Epidermal melanocyte (primary cell): ENCODE measurements around the gene AHCTF1.
"Not testable (repeated sequence)": the region's sequence is repeated elsewhere in the genome, so short reads cannot be mapped to it uniquely, and the experiment has no call there.

Source experiments
- DNase-seq: peaks from one replicate; pipeline ENCODE4 v3.0.0; 2011; ENCODE audit warnings: low spot score; ENCODE audit not compliant: insufficient read length

The AHCTF1 gene

GRCh38 chr1:246919902-246920301 is 11.8 kb downstream of the AHCTF1 start:
- no peak for DNase-seq

GRCh38 chr1:246916026-246916923 is 15.5 kb downstream of the AHCTF1 start:
- not testable (repeated sequence) for DNase-seq

DNA sequence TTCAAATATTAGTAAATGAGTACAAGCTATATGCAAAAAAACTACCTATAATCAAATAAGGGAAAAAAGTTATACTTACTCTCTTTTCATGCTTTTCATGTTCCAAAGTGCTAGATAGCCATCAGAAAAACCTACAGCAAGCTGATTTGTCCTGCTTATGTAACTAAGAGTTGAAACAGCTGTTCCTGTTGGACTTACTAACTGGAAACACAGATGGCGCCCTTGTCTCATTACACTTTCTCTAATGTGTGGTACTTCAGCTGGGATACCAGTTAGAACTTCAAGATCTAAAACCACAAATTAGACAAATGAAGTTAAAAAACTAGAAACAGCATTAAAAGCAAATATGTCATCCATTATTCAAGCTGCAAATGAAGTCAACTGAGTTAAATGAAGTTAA is 24.3 kb downstream of the AHCTF1 start:
- DNase-seq: no peak

DNA sequence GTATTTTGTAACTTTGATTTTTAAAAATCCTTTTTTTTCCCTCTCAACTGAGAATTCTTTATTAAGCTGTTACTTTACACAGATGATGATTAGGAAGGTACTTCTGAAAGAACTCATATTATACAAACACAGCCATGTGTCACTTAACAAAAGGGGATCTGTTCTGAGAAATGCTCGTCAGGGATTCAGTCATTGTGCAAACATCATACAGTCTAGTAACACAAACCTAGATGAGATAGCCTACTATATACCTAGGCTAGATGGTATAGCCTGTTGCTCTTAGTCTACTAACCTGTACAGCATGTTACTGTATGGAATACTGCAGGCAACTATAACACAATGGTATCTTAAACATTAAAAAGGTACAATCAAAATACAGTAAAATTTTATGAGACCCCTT is 24.9 kb downstream of the AHCTF1 start:
- no peak for DNase-seq

DNA sequence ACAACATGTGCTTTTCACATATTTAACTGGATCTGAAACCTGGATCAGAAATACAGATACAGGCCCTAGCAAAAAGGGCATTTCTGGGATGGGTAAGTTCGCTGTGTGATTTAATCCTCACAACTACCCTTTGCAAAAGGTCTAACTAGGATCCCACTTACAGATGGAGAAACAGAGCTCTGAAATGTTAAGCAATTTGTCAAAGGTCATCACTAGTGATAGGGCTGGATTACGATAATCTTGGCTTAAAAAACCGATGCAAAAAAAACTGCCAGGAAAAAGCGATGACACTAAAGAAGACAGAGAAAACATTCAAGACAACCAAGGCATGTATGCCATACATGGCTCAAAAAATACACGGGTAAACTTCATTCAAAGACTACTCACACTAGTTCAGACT is 29.9 kb downstream of the AHCTF1 start:
- DNase-seq: no peak

- no peak for DNase-seq
Measured at GRCh38 chr1:246897302-246897701, 34.4 kb downstream of the AHCTF1 start.

DNA sequence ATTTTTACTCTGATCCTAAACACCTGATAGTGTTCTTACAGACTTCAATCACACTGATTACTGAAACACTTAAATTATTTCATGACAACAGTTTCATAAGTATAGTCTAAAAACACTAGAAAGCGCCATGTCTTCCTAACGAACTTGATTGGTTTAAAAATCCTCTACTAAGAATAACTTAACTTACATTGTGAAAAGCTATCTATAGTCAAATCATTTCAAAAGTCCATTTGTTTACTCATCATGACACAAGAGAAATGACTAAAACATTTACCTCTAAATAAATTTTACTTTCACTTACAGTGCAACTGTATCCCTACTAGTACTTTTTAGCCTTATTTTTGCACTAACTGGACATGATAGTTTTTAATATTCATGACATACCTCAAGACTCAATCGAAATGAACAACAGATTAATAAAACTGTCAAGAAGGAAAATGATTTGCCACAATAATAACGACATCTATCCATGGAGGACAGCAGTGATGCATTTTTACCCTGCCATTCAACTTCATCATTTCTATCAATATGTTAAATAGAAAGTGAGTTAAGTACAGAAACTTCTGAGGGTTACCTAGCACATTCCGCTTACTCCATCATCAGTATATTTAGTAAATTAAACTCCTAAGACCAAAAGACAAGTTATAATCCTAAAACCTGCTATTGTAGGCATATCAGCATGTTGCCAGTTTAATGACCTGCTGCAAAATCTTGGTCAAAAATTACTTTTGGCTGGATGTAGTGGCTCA is 38.4 kb downstream of the AHCTF1 start:
- no peak for DNase-seq

DNA sequence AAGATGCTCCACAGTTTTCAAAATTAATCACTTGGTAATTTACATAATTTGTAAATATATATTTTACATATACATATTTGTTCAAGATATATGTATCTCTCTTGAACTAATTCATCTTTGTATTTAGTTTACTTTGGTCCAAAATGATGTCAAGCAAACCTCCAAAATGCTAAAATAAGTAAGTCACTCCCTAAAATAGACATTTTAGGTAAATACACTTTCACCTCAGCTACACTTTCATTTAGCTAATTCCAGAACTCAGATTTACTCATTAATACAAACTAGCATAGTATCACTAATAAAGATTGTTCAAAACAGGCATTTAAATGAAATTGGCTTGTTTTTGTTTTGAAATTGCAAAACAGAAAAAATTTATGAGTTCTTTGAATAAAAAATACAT is 40.6 kb downstream of the AHCTF1 start:
- DNase-seq: no peak

- DNase-seq: no peak
Measured at GRCh38 chr1:246888522-246888921, 43.2 kb downstream of the AHCTF1 start.

DNA sequence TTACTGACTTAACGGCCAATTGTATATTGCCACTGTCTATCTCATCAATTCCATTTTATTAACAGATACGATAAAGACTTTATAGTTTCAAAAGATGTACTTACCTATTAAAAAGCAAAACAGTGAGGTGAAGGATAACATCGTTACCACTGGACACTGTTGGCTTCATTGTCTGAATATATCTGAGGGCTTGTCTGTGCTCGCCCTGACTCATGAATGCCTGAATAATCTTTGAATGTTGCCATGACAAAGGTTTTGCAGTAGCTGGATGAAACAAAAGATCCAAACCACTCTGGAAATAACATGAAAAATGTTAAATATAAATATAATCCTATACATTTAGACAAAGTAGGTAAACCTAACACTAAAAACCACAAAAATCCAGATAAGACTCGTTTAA is 46.4 kb downstream of the AHCTF1 start:
- not testable (repeated sequence) for DNase-seq

- DNase-seq: no peak
Measured at GRCh38 chr1:246878551-246878950, 53.2 kb downstream of the AHCTF1 start.

DNA sequence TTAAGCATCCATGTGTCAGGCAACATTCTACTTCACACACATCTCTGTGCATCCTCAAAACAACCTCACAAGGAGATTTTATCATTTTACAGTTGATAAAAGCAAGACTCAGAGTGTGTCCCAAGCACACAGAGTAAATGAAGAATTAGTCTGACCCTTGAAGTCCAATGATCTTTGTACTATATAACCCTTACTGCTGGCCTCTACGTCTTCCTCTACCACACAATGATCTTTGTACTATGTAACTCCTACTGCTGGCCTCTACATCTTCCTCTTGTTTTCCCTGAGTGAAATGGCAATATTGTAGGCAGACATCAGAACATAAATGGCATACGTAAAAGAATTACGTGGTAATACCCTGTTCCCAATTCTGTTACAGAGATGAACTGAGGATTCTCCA is 55.3 kb downstream of the AHCTF1 start:
- DNase-seq: no peak

GRCh38 chr1:246875041-246876026 is 56.4 kb downstream of the AHCTF1 start:
- no peak for DNase-seq

GRCh38 chr1:246865921-246866320 is 65.8 kb downstream of the AHCTF1 start:
- no peak for DNase-seq

DNA sequence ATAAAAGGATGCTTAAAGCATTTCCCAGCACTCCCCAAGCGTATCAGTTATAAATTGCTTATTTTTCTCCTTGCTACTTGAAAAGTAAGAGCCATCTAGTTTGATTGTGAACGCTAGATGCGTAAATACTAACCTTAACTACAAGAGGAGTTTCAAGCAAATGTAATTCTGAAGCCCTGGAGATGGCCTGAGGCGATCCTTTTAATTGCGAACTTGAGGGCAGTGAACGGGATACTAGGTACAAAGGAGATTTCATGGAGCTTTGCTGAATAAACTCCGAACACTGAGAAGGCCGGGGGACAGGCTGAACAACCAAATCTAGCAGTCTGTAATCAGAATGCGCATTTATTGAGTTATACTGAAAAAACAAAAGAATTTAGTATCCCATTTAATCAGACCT is 68.0 kb downstream of the AHCTF1 start:
- not testable (repeated sequence) for DNase-seq

GRCh38 chr1:246860401-246860800 is 71.3 kb downstream of the AHCTF1 start:
- no peak for DNase-seq

GRCh38 chr1:246856371-246856770 is 75.4 kb downstream of the AHCTF1 start:
- no peak for DNase-seq

DNA sequence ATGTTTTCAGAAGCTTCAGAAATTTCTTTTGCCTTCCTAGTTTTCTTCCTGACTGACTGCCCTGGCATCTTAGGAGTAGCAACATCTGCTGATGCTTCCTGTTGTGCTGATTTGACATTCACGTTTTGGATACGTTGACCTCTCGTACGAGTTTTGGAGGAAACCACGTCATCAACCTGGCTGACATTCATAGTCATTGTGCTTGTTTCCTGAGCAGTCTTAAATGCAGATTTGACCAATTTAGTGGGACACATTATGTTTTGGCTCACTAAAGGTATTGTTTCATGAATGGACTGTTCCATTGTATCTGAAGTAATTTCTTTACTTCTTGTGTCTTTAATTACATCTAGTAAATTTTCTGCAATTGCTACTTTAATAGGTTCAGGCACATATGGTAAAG is 81.1 kb downstream of the AHCTF1 start:
- not testable (repeated sequence) for DNase-seq

DNA sequence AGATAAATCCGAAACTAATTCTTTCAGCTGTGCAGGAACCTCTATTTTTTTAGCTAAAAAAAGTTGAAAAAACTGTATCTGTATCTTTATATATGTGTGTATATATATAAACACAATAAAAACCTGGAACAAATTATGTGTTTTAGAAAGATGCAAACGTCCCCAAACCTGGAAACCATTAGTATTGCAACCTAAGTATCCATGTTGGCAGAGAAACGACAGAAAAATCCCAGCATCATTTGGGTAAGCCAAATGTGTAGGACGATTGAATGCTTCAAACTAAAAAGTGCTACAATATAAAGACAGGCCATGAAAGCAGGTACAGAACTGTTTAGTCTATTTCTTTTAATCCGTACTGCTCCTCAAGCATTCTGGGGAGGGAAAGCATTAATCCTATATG is 87.9 kb downstream of the AHCTF1 start:
- no peak for DNase-seq

DNA sequence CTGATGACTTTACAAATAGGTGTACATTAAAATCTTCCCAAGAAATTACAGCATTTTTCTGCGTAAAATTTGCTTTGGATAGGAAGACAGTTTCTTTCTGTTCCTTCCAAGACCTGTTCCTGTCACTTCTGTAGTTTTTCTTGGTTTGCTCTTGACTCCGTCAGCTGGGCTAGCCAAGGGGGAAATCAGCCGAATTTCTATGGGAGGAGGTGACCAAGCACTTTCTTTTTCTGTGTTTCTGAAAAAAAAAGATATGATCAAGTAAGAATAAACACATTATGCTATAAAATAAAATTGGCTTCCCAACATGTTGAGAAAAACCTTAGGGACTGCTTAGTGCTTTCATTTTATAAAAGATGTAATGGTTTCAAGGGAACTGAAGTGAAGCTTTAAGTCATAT is 91.0 kb downstream of the AHCTF1 start:
- DNase-seq: not testable (repeated sequence)

- DNase-seq: no peak
Measured at GRCh38 chr1:246838118-246838456, 93.7 kb downstream of the AHCTF1 start.
